Measurements from ENCODE around the gene KLRC4. TPM values are rescaled to one million over a fixed set of nuclear protein-coding genes. Genes with fewer than 3 reads are reported as not detected.

KLRC4 gene
- total RNA-seq, 1 donor from 2014 or later = 1.9 TPM

GRCh38 chr12:10408842-10409241 is 715 bp downstream of the KLRC4 start:
- ATAC-seq (no peak), DNase-seq (no peak)
- H3K36me3 ChIP-seq = no peaks in the 10 kb centered on the region
- no peaks in the 10 kb centered on the region for H3K27me3 ChIP-seq
- H3K27ac ChIP-seq = no peak overlapping the region
- no peak for TF ChIP-seq CTCF (IDR thresholded peaks at IDR 0.05)
- intact Hi-C loops (cut with DNase I) = no loop called here
- no peak overlapping the region for H3K4me3 ChIP-seq
- no peaks in the 10 kb centered on the region for H3K9me3 ChIP-seq
- H3K4me1 ChIP-seq = no peaks in the 10 kb centered on the region

- no peak overlapping the region for H3K4me3 ChIP-seq
- TF ChIP-seq CTCF (IDR thresholded peaks at IDR 0.05) = no peak
- DNase-seq = no peak
- intact Hi-C loops (cut with DNase I) = no loop called here
- H3K27ac ChIP-seq = no peak overlapping the region
- no peaks in the 10 kb centered on the region for H3K4me1 ChIP-seq
- H3K9me3 ChIP-seq = no peaks in the 10 kb centered on the region
- H3K27me3 ChIP-seq = no peaks in the 10 kb centered on the region
- H3K36me3 ChIP-seq = no peaks in the 10 kb centered on the region
- peak; percentile 41 for ATAC-seq
Measured at GRCh38 chr12:10406725-10407124, 2.8 kb downstream of the KLRC4 start.

GRCh38 chr12:10405294-10405693 is 4.3 kb downstream of the KLRC4 start:
- TF ChIP-seq CTCF (IDR thresholded peaks at IDR 0.05) = no peak
- intact Hi-C loops (cut with DNase I) = no loop called here
- no peaks in the 10 kb centered on the region for H3K27me3 ChIP-seq
- DNase-seq (no peak), ATAC-seq (no peak)
- H3K4me1 ChIP-seq = no peaks in the 10 kb centered on the region
- H3K4me3 ChIP-seq = no peak overlapping the region
- H3K9me3 ChIP-seq = no peaks in the 10 kb centered on the region
- H3K27ac ChIP-seq = no peak overlapping the region
- H3K36me3 ChIP-seq = no peaks in the 10 kb centered on the region

GRCh38 chr12:10404798-10405197 is 4.8 kb downstream of the KLRC4 start:
- no peak for TF ChIP-seq CTCF (IDR thresholded peaks at IDR 0.05)
- H3K4me3 ChIP-seq = no peak overlapping the region
- no peak for DNase-seq
- no peaks in the 10 kb centered on the region for H3K36me3 ChIP-seq
- no peaks in the 10 kb centered on the region for H3K9me3 ChIP-seq
- ATAC-seq = no peak
- intact Hi-C loops (cut with DNase I) = no loop called here
- no peak overlapping the region for H3K27ac ChIP-seq
- H3K27me3 ChIP-seq = no peaks in the 10 kb centered on the region
- H3K4me1 ChIP-seq = no peaks in the 10 kb centered on the region

- Histone ChIP-seq H3K36me3 (no peaks in the 10 kb centered on the region), H3K4me3 (no peak overlapping the region), H3K9me3 (no peaks in the 10 kb centered on the region), H3K4me1 (peaks cover 2% of the 10 kb centered on the region), H3K27ac (no peak overlapping the region), H3K27me3 (no peaks in the 10 kb centered on the region)
- ATAC-seq (no peak), DNase-seq (no peak)
- no peak for TF ChIP-seq CTCF (IDR thresholded peaks at IDR 0.05)
- intact Hi-C loops (cut with DNase I) = no loop called here
Measured at GRCh38 chr12:10400829-10401228, 8.7 kb downstream of the KLRC4 start.

GRCh38 chr12:10398168-10398567 is 11.4 kb downstream of the KLRC4 start:
- DNase-seq (no peak), ATAC-seq (no peak)
- Histone ChIP-seq H3K4me3 (no peak overlapping the region), H3K27ac (no peak overlapping the region), H3K9me3 (no peaks in the 10 kb centered on the region), H3K36me3 (no peaks in the 10 kb centered on the region), H3K4me1 (peaks cover 7% of the 10 kb centered on the region), H3K27me3 (no peaks in the 10 kb centered on the region)
- no peak for TF ChIP-seq CTCF (IDR thresholded peaks at IDR 0.05)
- intact Hi-C loops (cut with DNase I) = no loop called here
